Measurements from ENCODE around the gene MYO9A. TPM values are rescaled to one million over a fixed set of nuclear protein-coding genes. Genes with fewer than 3 reads are reported as not detected.

The MYO9A gene
- total RNA-seq, 1 experiment from 2014 or later: 23.0 TPM

DNA sequence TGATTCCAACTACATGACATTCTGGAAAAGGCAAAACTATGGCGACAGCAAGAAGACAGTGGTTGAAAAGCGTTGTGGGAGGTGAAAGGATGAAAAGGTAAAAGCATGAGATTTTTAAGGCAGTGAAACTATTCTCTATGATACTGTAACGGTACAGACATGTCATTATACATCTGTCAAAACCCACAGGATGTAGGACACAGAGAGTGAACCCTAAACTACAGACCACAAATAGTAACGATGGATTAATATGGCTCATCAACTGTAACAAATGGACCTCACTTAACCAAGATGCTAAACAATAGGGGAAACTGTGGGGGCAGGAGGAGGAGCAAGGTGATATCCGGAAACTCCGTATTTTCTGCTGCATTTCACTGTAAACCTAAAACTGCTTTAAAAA is 39.1 kb downstream of the MYO9A start:
- POLR2A ChIA-PET: no interaction called here
- Histone ChIP-seq H3K36me3 (ENCODE audit: control insufficient read depth in 1 of 2, insufficient read depth in 2 of 2, low read length in 2 of 2) (no peaks in the 10 kb centered on the region), H3K79me2 (ENCODE audit: insufficient read depth, low read length) (no peaks in the 10 kb centered on the region), H3K9ac (ENCODE audit: low read length) (no peak overlapping the region), H3K27me3 (ENCODE audit: insufficient read depth, low read length) (no peaks in the 10 kb centered on the region), H3K4me2 (ENCODE audit: low read length) (no peak overlapping the region), H3K9me2 (ENCODE audit: insufficient read depth) (no peaks in the 10 kb centered on the region), H3K4me3 (replicated peaks in 1 of 2; ENCODE audit: low read depth in 1 of 2, low read length in 2 of 2) (no peak overlapping the region), H4K20me1 (ENCODE audit: insufficient read depth) (no peaks in the 10 kb centered on the region), H3K4me1 (ENCODE audit: control insufficient read depth in 1 of 2, insufficient read depth in 2 of 2, low read length in 2 of 2) (no peaks in the 10 kb centered on the region), H3K9me3 (ENCODE audit: control insufficient read depth in 1 of 2, insufficient read depth in 1 of 2, low read depth in 1 of 2, low read length in 2 of 2) (no peaks in the 10 kb centered on the region), H3K27ac (ENCODE audit: low read depth, low read length) (no peak overlapping the region), H2AFZ (ENCODE audit: low read depth, low read length, poor library complexity, severe bottlenecking) (no peak overlapping the region)
- ATAC-seq: no peak
- intact Hi-C loops (cut with micrococcal nuclease): no loop called here
- CTCF ChIA-PET: no interaction called here
- TF ChIP-seq TCF7L2 (IDR thresholded peaks at IDR 0.05; ENCODE audit: borderline replicate concordance, extremely low read depth, insufficient read depth, insufficient read length) (no peak), POLR2AphosphoS5 (IDR thresholded peaks at IDR 0.05; ENCODE audit: low read depth, low read length) (no peak), FOSL1 (IDR thresholded peaks at IDR 0.05; ENCODE audit: low read depth) (no peak), EZH2 (IDR thresholded peaks at IDR 0.05) (no peak), JUND (IDR thresholded peaks at IDR 0.05) (no peak), SRF (IDR thresholded peaks at IDR 0.05; ENCODE audit: low read depth) (no peak), EZH2phosphoT487 (IDR thresholded peaks at IDR 0.05; ENCODE audit: borderline replicate concordance) (no peak), CEBPB (IDR thresholded peaks at IDR 0.05; ENCODE audit: low read depth) (no peak), ELF1 (IDR thresholded peaks at IDR 0.05; ENCODE audit: borderline replicate concordance, low read depth) (no peak), SIN3A (IDR thresholded peaks at IDR 0.05; ENCODE audit: low read depth) (no peak), RAD21 (IDR thresholded peaks at IDR 0.05; ENCODE audit: low read depth) (no peak), YY1 (IDR thresholded peaks at IDR 0.05; ENCODE audit: extremely low read depth, insufficient replicate concordance, low read depth, low read length) (no peak), ZFX (IDR thresholded peaks at IDR 0.05) (no peak)
- TF ChIP-seq, protein P1, sequence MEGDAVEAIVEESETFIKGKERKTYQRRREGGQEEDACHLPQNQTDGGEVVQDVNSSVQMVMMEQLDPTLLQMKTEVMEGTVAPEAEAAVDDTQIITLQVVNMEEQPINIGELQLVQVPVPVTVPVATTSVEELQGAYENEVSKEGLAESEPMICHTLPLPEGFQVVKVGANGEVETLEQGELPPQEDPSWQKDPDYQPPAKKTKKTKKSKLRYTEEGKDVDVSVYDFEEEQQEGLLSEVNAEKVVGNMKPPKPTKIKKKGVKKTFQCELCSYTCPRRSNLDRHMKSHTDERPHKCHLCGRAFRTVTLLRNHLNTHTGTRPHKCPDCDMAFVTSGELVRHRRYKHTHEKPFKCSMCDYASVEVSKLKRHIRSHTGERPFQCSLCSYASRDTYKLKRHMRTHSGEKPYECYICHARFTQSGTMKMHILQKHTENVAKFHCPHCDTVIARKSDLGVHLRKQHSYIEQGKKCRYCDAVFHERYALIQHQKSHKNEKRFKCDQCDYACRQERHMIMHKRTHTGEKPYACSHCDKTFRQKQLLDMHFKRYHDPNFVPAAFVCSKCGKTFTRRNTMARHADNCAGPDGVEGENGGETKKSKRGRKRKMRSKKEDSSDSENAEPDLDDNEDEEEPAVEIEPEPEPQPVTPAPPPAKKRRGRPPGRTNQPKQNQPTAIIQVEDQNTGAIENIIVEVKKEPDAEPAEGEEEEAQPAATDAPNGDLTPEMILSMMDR (IDR thresholded peaks at IDR 0.05 in 2 of 3, conservative IDR thresholded peaks at IDR 0.05 in 1 of 3; ENCODE audit: borderline replicate concordance in 1 of 3, insufficient read depth in 1 of 3, low read depth in 2 of 3, low read length in 2 of 3): no peak
- TF ChIP-seq, protein P2, sequence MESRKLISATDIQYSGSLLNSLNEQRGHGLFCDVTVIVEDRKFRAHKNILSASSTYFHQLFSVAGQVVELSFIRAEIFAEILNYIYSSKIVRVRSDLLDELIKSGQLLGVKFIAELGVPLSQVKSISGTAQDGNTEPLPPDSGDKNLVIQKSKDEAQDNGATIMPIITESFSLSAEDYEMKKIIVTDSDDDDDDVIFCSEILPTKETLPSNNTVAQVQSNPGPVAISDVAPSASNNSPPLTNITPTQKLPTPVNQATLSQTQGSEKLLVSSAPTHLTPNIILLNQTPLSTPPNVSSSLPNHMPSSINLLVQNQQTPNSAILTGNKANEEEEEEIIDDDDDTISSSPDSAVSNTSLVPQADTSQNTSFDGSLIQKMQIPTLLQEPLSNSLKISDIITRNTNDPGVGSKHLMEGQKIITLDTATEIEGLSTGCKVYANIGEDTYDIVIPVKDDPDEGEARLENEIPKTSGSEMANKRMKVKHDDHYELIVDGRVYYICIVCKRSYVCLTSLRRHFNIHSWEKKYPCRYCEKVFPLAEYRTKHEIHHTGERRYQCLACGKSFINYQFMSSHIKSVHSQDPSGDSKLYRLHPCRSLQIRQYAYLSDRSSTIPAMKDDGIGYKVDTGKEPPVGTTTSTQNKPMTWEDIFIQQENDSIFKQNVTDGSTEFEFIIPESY (IDR thresholded peaks at IDR 0.05; ENCODE audit: extremely low read depth, insufficient replicate concordance, low read length): no peak
- TF ChIP-seq, protein P3, sequence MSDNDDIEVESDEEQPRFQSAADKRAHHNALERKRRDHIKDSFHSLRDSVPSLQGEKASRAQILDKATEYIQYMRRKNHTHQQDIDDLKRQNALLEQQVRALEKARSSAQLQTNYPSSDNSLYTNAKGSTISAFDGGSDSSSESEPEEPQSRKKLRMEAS (IDR thresholded peaks at IDR 0.05): no peak
- TF ChIP-seq, protein P4, sequence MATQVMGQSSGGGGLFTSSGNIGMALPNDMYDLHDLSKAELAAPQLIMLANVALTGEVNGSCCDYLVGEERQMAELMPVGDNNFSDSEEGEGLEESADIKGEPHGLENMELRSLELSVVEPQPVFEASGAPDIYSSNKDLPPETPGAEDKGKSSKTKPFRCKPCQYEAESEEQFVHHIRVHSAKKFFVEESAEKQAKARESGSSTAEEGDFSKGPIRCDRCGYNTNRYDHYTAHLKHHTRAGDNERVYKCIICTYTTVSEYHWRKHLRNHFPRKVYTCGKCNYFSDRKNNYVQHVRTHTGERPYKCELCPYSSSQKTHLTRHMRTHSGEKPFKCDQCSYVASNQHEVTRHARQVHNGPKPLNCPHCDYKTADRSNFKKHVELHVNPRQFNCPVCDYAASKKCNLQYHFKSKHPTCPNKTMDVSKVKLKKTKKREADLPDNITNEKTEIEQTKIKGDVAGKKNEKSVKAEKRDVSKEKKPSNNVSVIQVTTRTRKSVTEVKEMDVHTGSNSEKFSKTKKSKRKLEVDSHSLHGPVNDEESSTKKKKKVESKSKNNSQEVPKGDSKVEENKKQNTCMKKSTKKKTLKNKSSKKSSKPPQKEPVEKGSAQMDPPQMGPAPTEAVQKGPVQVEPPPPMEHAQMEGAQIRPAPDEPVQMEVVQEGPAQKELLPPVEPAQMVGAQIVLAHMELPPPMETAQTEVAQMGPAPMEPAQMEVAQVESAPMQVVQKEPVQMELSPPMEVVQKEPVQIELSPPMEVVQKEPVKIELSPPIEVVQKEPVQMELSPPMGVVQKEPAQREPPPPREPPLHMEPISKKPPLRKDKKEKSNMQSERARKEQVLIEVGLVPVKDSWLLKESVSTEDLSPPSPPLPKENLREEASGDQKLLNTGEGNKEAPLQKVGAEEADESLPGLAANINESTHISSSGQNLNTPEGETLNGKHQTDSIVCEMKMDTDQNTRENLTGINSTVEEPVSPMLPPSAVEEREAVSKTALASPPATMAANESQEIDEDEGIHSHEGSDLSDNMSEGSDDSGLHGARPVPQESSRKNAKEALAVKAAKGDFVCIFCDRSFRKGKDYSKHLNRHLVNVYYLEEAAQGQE (IDR thresholded peaks at IDR 0.05; ENCODE audit: low read depth): no peak
- TF ChIP-seq, protein P5, sequence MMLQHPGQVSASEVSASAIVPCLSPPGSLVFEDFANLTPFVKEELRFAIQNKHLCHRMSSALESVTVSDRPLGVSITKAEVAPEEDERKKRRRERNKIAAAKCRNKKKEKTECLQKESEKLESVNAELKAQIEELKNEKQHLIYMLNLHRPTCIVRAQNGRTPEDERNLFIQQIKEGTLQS (IDR thresholded peaks at IDR 0.05): no peak
- no TSS peak for BruUV-seq (replicated peaks)
- no peak for DNase-seq (ENCODE audit: low read depth, low spot score)
- RAD21 ChIA-PET (ENCODE audit: low non-redundant PET in 1 of 2, low total read pairs in 2 of 2, uncharacterized antibody in 2 of 2, unreplicated experiment in 2 of 2): no interaction called here
